Activated T-cell treated with anti-CD3 and anti-CD28 coated beads for 1 hour (primary cell): ENCODE data around the gene PKP3.
"Not testable (repeated sequence)": the region's sequence is repeated elsewhere in the genome, so short reads cannot be mapped to it uniquely, and the experiment has no call there.

Experiments used
- DNase-seq: peaks from one replicate; pipeline ENCODE4 v3.0.0-alpha.2; 2020; ENCODE audit warnings: low read depth

PKP3 gene

GRCh38 chr11:412641-413119 lies 18.7 kb downstream of the PKP3 start:
- DNase-seq, result no peak

GRCh38 chr11:413120-414081 lies 19.4 kb downstream of the PKP3 start:
- no peak for DNase-seq

GRCh38 chr11:414318-414857 lies 20.4 kb downstream of the PKP3 start:
- DNase-seq, result no peak

- no peak for DNase-seq
Measured at GRCh38 chr11:415640-416041, 21.6 kb downstream of the PKP3 start.

GRCh38 chr11:416051-416756 lies 22.2 kb downstream of the PKP3 start:
- no peak for DNase-seq

GRCh38 chr11:416757-417621 lies 23.0 kb downstream of the PKP3 start:
- peak; percentile 33 for DNase-seq

GRCh38 chr11:417652-418342 lies 23.8 kb downstream of the PKP3 start:
- DNase-seq, result no peak

- no peak for DNase-seq
Measured at GRCh38 chr11:418343-419247, 24.6 kb downstream of the PKP3 start.

- DNase-seq, result no peak
Measured at GRCh38 chr11:419248-420005, 25.4 kb downstream of the PKP3 start.

GRCh38 chr11:420054-420910 lies 26.3 kb downstream of the PKP3 start:
- DNase-seq, result no peak

- DNase-seq, result no peak
Measured at GRCh38 chr11:420911-421321, 26.9 kb downstream of the PKP3 start.

GRCh38 chr11:422249-422656 lies 28.2 kb downstream of the PKP3 start:
- DNase-seq, result no peak

- DNase-seq, result no peak
Measured at GRCh38 chr11:424232-424631, 30.2 kb downstream of the PKP3 start.

- DNase-seq, result not testable (repeated sequence)
Measured at GRCh38 chr11:424766-425165, 30.8 kb downstream of the PKP3 start.

GRCh38 chr11:425301-425700 lies 31.3 kb downstream of the PKP3 start:
- DNase-seq, result no peak

- no peak for DNase-seq
Measured at GRCh38 chr11:426851-427250, 32.8 kb downstream of the PKP3 start.

GRCh38 chr11:428295-428694 lies 34.3 kb downstream of the PKP3 start:
- no peak for DNase-seq

- no peak for DNase-seq
Measured at GRCh38 chr11:429391-429790, 35.4 kb downstream of the PKP3 start.
